SU-DHL-6 (cell line): Measurements from ENCODE around the gene RBM4.
"Not testable (repeated sequence)": the region's sequence is repeated elsewhere in the genome, so short reads cannot be mapped to it uniquely, and the experiment has no call there.

Source experiments
- H2AFZ ChIP-seq: fragments of 200-600 bp; sonication (generic); 2 replicates; pipeline ENCODE4 v1.6.1; 2014; ENCODE audit warnings: low read depth, mild to moderate bottlenecking, moderate library complexity, mixed read lengths, antibody characterized with exemption, low read length; ENCODE audit not compliant: severe bottlenecking
- H3F3A ChIP-seq: fragments of 200-600 bp; shearing (Covaris generic); 2 replicates; pipeline ENCODE4 v1.6.0; 2016; ENCODE audit warnings: antibody characterized with exemption, mild to moderate bottlenecking; ENCODE audit not compliant: insufficient read depth
- H3K27ac ChIP-seq: fragments of 200-600 bp; sonication (generic); 2 replicates; pipeline ENCODE4 v1.5.1; 2016; ENCODE audit warnings: low read depth, mild to moderate bottlenecking, low read length, moderate library complexity, mixed read lengths
- H3K27me3 ChIP-seq: fragments of 200-600 bp; sonication (generic), shearing (Covaris generic); 2 replicates; pipeline ENCODE4 v1.6.0; 2014; ENCODE audit warnings: mild to moderate bottlenecking, low read length
- H3K36me3 ChIP-seq: fragments of 200-600 bp; sonication (generic); 2 replicates; pipeline ENCODE4 v1.6.1; 2014; ENCODE audit warnings: mild to moderate bottlenecking, low read length, mixed read lengths
- H3K4me2 ChIP-seq: fragments of 300-600, 200-600 bp; shearing (Covaris generic), sonication (generic); 2 replicates; pipeline ENCODE4 v1.6.0; 2014; ENCODE audit warnings: low read length, low read depth, mild to moderate bottlenecking; ENCODE audit not compliant: poor library complexity, severe bottlenecking
- H3K4me3 ChIP-seq: fragments of 200-600 bp; sonication (generic); 2 replicates; pipeline ENCODE4 v1.5.1; 2014; ENCODE audit warnings: antibody characterized with exemption, low read length, mild to moderate bottlenecking, mixed read lengths; ENCODE audit not compliant: insufficient read depth, poor library complexity, severe bottlenecking
- H3K79me2 ChIP-seq: fragments of 200-600 bp; sonication (generic); 2 replicates; pipeline ENCODE4 v1.6.1; 2014; ENCODE audit warnings: mild to moderate bottlenecking, low read length, moderate library complexity; ENCODE audit not compliant: insufficient read depth
- H3K9ac ChIP-seq: fragments of 200-600 bp; sonication (generic); 2 replicates; pipeline ENCODE4 v1.7.0; 2014; ENCODE audit warnings: mild to moderate bottlenecking, low read length
- H3K9me2 ChIP-seq: fragments of 200-600 bp; sonication (generic); replicated peaks from 2 replicates; pipeline ENCODE4 v1.6.1; 2014; ENCODE audit warnings: low read length; ENCODE audit not compliant: insufficient read depth
- H3K9me3 ChIP-seq: fragments of 200-600 bp; sonication (generic); 2 replicates; pipeline ENCODE4 v1.6.1; 2014; ENCODE audit warnings: low read length, mixed read lengths; ENCODE audit not compliant: insufficient read depth
- H4K20me1 ChIP-seq: fragments of 200-600 bp; sonication (generic); 2 replicates; pipeline ENCODE4 v1.6.1; 2014; ENCODE audit warnings: low read depth, mild to moderate bottlenecking, antibody characterized with exemption, low read length, moderate library complexity, mixed read lengths
- CTCF ChIP-seq: fragments of 200-600 bp; sonication (generic); IDR thresholded peaks from one replicate; pipeline ENCODE4 v1.5.1; 2017; ENCODE audit warnings: antibody characterized with exemption, mild to moderate bottlenecking, low read length, moderate library complexity; ENCODE audit not compliant: insufficient read depth, poor library complexity, severe bottlenecking
- EZH2phosphoT487 ChIP-seq: fragments of 200-600 bp; sonication (generic), shearing (Covaris generic); conservative IDR thresholded peaks from 2 replicates; pipeline ENCODE4 v1.6.1; 2018; ENCODE audit warnings: mild to moderate bottlenecking, antibody characterized with exemption, low read length, moderate library complexity, mixed read lengths

RBM4 gene

GRCh38 chr11:66600631-66601233 lies 37.8 kb upstream of the RBM4 start:
- no peaks in the 10 kb centered on the region for H3F3A ChIP-seq
- no peak overlapping the region for H3K4me3 ChIP-seq
- H2AFZ ChIP-seq = no peak overlapping the region
- no peak overlapping the region for H3K27ac ChIP-seq
- H3K36me3 ChIP-seq = no peaks in the 10 kb centered on the region
- no peaks in the 10 kb centered on the region for H3K9me2 ChIP-seq
- H3K9ac ChIP-seq = no peak overlapping the region
- H3K9me3 ChIP-seq = no peaks in the 10 kb centered on the region
- no peak overlapping the region for H3K4me2 ChIP-seq
- TF ChIP-seq EZH2phosphoT487 (no peak), CTCF (no peak)
- H3K27me3 ChIP-seq = no peaks in the 10 kb centered on the region
- H4K20me1 ChIP-seq = no peaks in the 10 kb centered on the region
- H3K79me2 ChIP-seq = no peaks in the 10 kb centered on the region

DNA sequence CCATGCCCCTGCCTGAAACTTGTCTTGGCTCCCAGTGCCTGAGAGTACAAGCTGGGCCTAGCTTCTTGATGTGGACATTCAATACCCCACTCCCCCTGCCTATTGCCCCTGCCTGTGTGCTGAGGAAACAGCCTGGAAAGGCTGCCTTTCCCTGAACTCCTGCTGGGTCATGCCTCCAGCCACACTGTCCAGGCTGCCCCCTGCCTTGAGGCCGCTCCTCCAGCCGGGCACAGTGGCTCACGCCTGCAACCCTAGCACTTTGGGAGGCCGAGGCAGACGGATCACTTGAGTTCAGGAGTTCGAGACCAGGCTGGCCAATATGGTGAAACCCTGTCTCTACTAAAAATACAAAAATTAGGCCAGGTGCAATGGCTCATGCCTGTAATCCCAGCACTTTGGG lies 35.4 kb upstream of the RBM4 start:
- Histone ChIP-seq H3K27ac (no peak overlapping the region), H3K27me3 (no peaks in the 10 kb centered on the region), H4K20me1 (no peaks in the 10 kb centered on the region), H3K4me3 (no peak overlapping the region), H3K36me3 (no peaks in the 10 kb centered on the region), H3K9me3 (no peaks in the 10 kb centered on the region), H3K9me2 (no peaks in the 10 kb centered on the region), H3K9ac (no peak overlapping the region), H2AFZ (no peak overlapping the region), H3F3A (no peaks in the 10 kb centered on the region), H3K4me2 (no peak overlapping the region), H3K79me2 (no peaks in the 10 kb centered on the region)
- TF ChIP-seq CTCF (no peak), EZH2phosphoT487 (no peak)

DNA sequence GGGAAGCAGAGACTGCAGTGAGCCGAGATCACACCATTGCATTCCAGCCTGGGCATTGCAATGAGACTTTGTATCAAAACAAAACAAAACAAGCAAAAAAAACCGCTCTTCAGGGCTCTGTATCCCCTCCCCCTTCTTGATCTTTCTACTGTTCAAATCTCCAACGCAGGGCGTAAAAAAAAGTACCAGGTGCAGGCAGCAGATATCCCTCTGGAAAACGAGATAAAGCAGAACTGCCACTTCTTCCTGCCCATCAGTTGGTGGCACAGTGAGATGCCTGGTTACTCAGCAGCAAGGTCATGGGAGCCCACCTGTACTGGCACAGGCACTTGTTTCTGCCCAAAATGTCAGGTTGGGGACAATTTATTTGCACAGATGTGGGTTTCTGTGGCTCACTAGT lies 34.3 kb upstream of the RBM4 start:
- no peaks in the 10 kb centered on the region for H3K36me3 ChIP-seq
- H3K9ac ChIP-seq = no peak overlapping the region
- no peak overlapping the region for H2AFZ ChIP-seq
- TF ChIP-seq CTCF = no peak
- no peak for TF ChIP-seq EZH2phosphoT487
- no peaks in the 10 kb centered on the region for H3K9me3 ChIP-seq
- H3K27me3 ChIP-seq = no peaks in the 10 kb centered on the region
- H3K4me3 ChIP-seq = no peak overlapping the region
- no peaks in the 10 kb centered on the region for H3F3A ChIP-seq
- no peaks in the 10 kb centered on the region for H3K9me2 ChIP-seq
- H3K27ac ChIP-seq = no peak overlapping the region
- no peak overlapping the region for H3K4me2 ChIP-seq
- no peaks in the 10 kb centered on the region for H3K79me2 ChIP-seq
- no peaks in the 10 kb centered on the region for H4K20me1 ChIP-seq

GRCh38 chr11:66606608-66607007 lies 31.9 kb upstream of the RBM4 start:
- not testable (repeated sequence) for H3K9ac ChIP-seq, H3K27me3 ChIP-seq, H3K36me3 ChIP-seq, H2AFZ ChIP-seq, H3K79me2 ChIP-seq, H3K9me3 ChIP-seq, H3F3A ChIP-seq, H3K27ac ChIP-seq, H3K4me2 ChIP-seq, H3K4me3 ChIP-seq, H4K20me1 ChIP-seq, H3K9me2 ChIP-seq
